SK-N-SH treated with all-trans-retinoic acid at 6 μM for 48 hours (cell line): ENCODE data around the gene EXTL1.

Source experiments
- ARNTL ChIP-seq: fragments of 450-650 bp; formaldehyde crosslinking; IDR thresholded peaks from 2 replicates; pipeline ENCODE4 v1.5.0; 2020; ENCODE audit warnings: low read depth, mild to moderate bottlenecking, moderate library complexity, borderline replicate concordance
- OSR1 ChIP-seq: fragments of 250-450 bp; sonication (Bioruptor Pico); IDR thresholded peaks from 2 replicates; pipeline ENCODE4 v1.8.0; 2022; ENCODE audit warnings: moderate library complexity, mild to moderate bottlenecking, inconsistent platforms
- TOX ChIP-seq: fragments of 250-450 bp; sonication (Bioruptor Pico); IDR thresholded peaks from 2 replicates; pipeline ENCODE4 v1.8.0; 2021; ENCODE audit warnings: mild to moderate bottlenecking, moderate library complexity, borderline replicate concordance
- TF ChIP-seq, protein P1 (sequence below): fragments of 250-450 bp; sonication (Bioruptor Pico); IDR thresholded peaks from 2 replicates; pipeline ENCODE4 v1.8.0; 2021; ENCODE audit warnings: low read depth, mild to moderate bottlenecking, moderate library complexity, borderline replicate concordance
- TF ChIP-seq, protein P2 (sequence below): fragments of 250-450 bp; sonication (Bioruptor Pico); IDR thresholded peaks from 2 replicates; pipeline ENCODE4 v1.5.1; 2021; ENCODE audit warnings: mild to moderate bottlenecking, moderate library complexity

DNA sequence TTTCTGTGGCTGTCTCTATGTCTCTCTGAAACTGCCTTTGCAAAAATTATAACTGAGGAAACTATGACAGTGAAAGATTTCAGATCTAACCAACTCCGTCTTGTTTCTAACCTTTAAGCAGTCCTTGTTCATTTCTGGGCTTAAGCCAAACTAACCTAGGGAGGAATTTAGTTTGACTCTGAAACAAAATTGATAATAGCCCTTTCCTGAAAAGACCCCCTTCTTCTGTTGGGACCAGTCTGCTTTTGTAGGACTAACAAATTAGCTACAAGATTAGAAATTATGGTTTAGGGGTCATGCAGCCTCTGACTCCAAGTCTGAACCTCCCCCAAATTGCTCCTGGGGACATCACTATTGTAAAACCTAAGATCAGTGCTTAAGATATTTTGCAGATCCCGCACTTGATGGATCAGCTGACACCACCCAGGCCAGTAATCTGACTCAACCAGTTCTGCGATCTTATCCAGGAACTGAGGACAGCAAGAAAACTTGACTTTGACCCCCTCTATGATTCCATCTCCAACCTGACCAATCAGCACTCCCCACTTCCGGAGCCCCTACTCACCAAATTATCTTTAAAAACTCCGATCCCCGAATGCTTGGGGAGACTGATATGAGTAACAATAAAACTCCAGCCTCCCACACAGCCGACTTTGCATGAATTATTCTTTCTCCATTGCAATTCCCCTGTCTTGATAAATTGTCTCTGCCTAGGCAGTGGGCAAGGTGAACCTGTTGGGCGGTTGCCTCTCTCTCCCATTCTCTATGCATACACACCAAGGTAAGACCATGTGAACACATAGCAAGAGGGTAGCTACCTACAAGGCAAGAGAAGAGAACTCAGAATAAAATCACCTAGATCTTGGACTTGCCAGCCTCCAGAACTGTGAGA lies 57.0 kb downstream of the EXTL1 start:
- TF ChIP-seq OSR1 (CRISPR knock-in tag): no peak
- TF ChIP-seq, protein P1, sequence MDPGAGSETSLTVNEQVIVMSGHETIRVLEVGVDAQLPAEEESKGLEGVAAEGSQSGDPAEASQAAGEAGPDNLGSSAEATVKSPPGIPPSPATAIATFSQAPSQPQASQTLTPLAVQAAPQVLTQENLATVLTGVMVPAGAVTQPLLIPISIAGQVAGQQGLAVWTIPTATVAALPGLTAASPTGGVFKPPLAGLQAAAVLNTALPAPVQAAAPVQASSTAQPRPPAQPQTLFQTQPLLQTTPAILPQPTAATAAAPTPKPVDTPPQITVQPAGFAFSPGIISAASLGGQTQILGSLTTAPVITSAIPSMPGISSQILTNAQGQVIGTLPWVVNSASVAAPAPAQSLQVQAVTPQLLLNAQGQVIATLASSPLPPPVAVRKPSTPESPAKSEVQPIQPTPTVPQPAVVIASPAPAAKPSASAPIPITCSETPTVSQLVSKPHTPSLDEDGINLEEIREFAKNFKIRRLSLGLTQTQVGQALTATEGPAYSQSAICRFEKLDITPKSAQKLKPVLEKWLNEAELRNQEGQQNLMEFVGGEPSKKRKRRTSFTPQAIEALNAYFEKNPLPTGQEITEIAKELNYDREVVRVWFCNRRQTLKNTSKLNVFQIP (CRISPR knock-in tag): no peak
- no peak for TF ChIP-seq TOX
- no peak for TF ChIP-seq ARNTL (CRISPR knock-in tag)
- TF ChIP-seq, protein P2, sequence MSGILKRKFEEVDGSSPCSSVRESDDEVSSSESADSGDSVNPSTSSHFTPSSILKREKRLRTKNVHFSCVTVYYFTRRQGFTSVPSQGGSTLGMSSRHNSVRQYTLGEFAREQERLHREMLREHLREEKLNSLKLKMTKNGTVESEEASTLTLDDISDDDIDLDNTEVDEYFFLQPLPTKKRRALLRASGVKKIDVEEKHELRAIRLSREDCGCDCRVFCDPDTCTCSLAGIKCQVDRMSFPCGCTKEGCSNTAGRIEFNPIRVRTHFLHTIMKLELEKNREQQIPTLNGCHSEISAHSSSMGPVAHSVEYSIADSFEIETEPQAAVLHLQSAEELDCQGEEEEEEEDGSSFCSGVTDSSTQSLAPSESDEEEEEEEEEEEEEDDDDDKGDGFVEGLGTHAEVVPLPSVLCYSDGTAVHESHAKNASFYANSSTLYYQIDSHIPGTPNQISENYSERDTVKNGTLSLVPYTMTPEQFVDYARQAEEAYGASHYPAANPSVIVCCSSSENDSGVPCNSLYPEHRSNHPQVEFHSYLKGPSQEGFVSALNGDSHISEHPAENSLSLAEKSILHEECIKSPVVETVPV (CRISPR knock-in tag): no peak
